Measurements from ENCODE around the gene TBC1D1.

The TBC1D1 gene

GRCh38 chr4:37995299-37995821, 104.5 kb downstream of the TBC1D1 start:
- no peak for DNase-seq

- no peak for DNase-seq
Observed at GRCh38 chr4:37995981-37996775, 105.3 kb downstream of the TBC1D1 start.

GRCh38 chr4:37998226-37998625, 107.3 kb downstream of the TBC1D1 start:
- no peak for DNase-seq

- DNase-seq: no peak
Observed at GRCh38 chr4:37999000-37999716, 108.3 kb downstream of the TBC1D1 start.

GRCh38 chr4:37999965-38000364, 109.1 kb downstream of the TBC1D1 start:
- DNase-seq: no peak

- DNase-seq: no peak
Observed at GRCh38 chr4:38001927-38002326, 111.0 kb downstream of the TBC1D1 start.

- no peak for DNase-seq
Observed at GRCh38 chr4:38002451-38003071, 111.7 kb downstream of the TBC1D1 start.

- no peak for DNase-seq
Observed at GRCh38 chr4:38003102-38003501, 112.2 kb downstream of the TBC1D1 start.

- DNase-seq: no peak
Observed at GRCh38 chr4:38003628-38004027, 112.7 kb downstream of the TBC1D1 start.

- no peak for DNase-seq
Observed at GRCh38 chr4:38004062-38004461, 113.2 kb downstream of the TBC1D1 start.

GRCh38 chr4:38004887-38005286, 114.0 kb downstream of the TBC1D1 start:
- no peak for DNase-seq

GRCh38 chr4:38005637-38006036, 114.8 kb downstream of the TBC1D1 start:
- DNase-seq: no peak

GRCh38 chr4:38007645-38008044, 116.8 kb downstream of the TBC1D1 start:
- no peak for DNase-seq

GRCh38 chr4:38008571-38009021, 117.7 kb downstream of the TBC1D1 start:
- no peak for DNase-seq

- no peak for DNase-seq
Observed at GRCh38 chr4:38009421-38009820, 118.5 kb downstream of the TBC1D1 start.

GRCh38 chr4:38009949-38010348, 119.1 kb downstream of the TBC1D1 start:
- no peak for DNase-seq

- DNase-seq: no peak
Observed at GRCh38 chr4:38011511-38012162, 120.8 kb downstream of the TBC1D1 start.

GRCh38 chr4:38013461-38014366, 122.8 kb downstream of the TBC1D1 start:
- DNase-seq: no peak

- no peak for DNase-seq
Observed at GRCh38 chr4:38014421-38014852, 123.6 kb downstream of the TBC1D1 start.

- no peak for DNase-seq
Observed at GRCh38 chr4:38015886-38016515, 125.1 kb downstream of the TBC1D1 start.

GRCh38 chr4:38016698-38017097, 125.8 kb downstream of the TBC1D1 start:
- DNase-seq: no peak
